ENCODE data around the gene KREMEN2. TPM values are rescaled to one million over a fixed set of nuclear protein-coding genes. Genes with fewer than 3 reads are reported as not detected.
A peak's percentile ranks its signal among the peaks of the same experiment; 100 is the strongest.
"Not testable (repeated sequence)": the region's sequence is repeated elsewhere in the genome, so short reads cannot be mapped to it uniquely, and the experiment has no call there.

The KREMEN2 gene, protein sequence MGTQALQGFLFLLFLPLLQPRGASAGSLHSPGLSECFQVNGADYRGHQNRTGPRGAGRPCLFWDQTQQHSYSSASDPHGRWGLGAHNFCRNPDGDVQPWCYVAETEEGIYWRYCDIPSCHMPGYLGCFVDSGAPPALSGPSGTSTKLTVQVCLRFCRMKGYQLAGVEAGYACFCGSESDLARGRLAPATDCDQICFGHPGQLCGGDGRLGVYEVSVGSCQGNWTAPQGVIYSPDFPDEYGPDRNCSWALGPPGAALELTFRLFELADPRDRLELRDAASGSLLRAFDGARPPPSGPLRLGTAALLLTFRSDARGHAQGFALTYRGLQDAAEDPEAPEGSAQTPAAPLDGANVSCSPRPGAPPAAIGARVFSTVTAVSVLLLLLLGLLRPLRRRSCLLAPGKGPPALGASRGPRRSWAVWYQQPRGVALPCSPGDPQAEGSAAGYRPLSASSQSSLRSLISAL
- 10 to 100 TPM in 2 of 10 donors, 1 to 10 TPM in 8; 1.7 to 27.6 (median 5.6) TPM for polyA plus RNA-seq (ENCODE audit: insufficient read length in 10 of 10)
- long read RNA-seq, donor 1, partial matches to known transcripts: 0 of 2 reads
- long read RNA-seq, donor 1, other reads (novel, unspliced or antisense): 0 of 2 reads
- long read RNA-seq, donor 2, partial matches to known transcripts: 0 of 3 reads
- long read RNA-seq, donor 2, other reads (novel, unspliced or antisense): 0 of 3 reads
- long read RNA-seq, donor 3: 0 reads
- long read RNA-seq, donor 4, partial matches to known transcripts: 0 of 3 reads
- long read RNA-seq, donor 4, other reads (novel, unspliced or antisense): 0 of 3 reads
- long read RNA-seq, donor 5, partial matches to known transcripts: 0 of 1 reads
- long read RNA-seq, donor 5, other reads (novel, unspliced or antisense): 0 of 1 reads
- long read RNA-seq, donor 6, partial matches to known transcripts: 0 of 5 reads
- long read RNA-seq, donor 6, other reads (novel, unspliced or antisense): 0 of 5 reads
- long read RNA-seq, donor 7: 0 reads
- long read RNA-seq, donor 8, transcript KREMEN2-201 (9 exons, 2,326 nt): major isoform, 8 of 11 reads
- long read RNA-seq, donor 8, partial matches to known transcripts: 0 of 11 reads
- long read RNA-seq, donor 8, other reads (novel, unspliced or antisense): 0 of 11 reads
- long read RNA-seq, donor 9: 0 reads

DNA sequence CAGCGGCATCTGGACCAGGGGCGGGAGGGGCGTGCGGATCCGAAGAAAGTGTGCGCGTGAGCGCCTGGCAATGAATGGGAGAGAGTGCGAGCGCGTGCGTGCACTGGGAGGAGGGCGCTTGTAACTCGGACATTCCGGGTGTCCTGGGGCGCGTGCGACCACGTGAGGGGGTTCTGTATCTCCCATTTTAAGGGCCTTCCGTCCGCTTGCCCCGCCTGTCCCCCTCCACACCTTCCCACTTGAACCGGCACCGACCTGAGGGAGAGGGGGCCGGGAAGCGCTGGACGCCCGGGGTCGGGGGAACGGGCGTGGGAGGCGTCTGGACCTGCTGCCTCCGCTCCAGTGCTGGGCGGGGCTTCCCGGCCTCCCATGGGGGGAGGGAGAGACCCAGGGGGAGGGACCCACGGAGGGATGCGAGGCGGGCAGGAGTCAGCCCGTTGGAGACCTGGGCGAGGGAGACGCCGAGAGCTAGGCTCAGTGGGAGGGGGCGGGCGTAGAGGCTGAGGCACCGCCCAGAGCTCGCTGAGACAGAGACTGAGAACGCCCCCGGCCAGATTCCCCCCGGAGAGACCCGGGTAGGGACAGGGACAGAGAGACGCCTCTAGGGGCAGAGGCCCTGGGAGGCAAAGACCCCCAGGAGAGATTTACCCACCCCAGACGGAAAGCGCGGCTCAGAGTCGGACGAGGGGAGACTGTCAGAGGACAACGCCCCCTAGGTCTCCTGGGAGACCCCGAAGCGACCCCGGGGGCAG lies at the start of gene KREMEN2:
TSS of gene KREMEN2 (plus strand) at position 553 of the 752 bp plus-strand sequence. CDS start 246 bp downstream, outside the sequence.
- DNase-seq: no peak

DNA sequence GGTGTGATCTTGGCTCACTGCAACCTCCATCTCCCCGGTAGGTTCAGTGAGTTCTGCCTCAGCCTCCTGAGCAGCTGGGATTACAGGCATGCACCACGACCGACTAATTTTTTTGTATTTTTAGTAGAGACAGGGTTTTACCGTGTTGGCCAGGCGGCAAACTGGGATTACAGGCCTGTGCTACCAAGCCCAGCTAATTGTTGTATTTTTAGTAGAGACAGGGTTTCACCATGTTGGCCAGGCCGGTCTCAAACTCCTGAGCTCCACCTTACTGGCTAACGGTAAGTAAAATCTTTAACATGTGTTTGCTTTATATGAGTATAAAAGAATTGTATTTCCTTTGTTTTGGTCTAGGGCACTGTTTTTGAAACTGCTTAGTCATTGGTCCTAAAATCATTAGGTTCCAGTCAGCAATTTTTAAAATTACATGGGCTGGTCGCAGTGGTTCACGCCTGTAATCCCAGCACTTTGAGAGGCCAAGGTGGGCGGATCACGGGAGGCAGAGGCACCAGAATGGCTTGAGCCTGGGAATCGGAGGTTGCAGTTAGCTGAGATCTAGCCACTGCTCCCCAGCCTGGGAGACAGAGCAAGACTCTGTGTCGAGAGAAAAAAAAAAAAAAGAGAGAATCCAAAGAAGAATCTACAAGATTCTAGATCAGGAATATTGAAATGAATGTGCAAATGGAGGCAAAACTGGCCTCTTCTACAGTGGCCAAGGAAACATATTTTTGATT lies 48.7 kb upstream of the KREMEN2 start:
- no peak for DNase-seq

GRCh38 chr16:2919511-2920255 lies 44.4 kb upstream of the KREMEN2 start:
- peak; percentile 60 to 88 (median 73) for DNase-seq

DNA sequence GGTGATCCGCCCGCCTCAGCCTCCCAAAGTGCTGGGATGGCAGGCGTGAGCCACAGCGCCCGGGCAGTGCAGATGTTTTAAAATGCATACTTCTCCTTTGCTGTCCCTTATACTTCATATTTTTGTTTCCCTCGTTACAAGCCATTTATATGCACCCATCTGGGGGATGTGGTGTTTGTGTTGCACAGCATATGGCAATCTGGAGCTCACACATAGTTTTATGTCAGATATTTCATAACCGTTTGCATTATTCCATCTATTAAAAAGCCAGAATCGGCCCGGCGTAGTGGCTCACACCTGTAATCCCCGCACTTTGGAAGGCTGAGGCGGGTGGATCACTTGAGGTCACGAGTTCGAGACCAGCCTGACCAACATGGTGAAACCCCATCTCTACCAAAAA lies 40.6 kb upstream of the KREMEN2 start:
- DNase-seq: no peak

DNA sequence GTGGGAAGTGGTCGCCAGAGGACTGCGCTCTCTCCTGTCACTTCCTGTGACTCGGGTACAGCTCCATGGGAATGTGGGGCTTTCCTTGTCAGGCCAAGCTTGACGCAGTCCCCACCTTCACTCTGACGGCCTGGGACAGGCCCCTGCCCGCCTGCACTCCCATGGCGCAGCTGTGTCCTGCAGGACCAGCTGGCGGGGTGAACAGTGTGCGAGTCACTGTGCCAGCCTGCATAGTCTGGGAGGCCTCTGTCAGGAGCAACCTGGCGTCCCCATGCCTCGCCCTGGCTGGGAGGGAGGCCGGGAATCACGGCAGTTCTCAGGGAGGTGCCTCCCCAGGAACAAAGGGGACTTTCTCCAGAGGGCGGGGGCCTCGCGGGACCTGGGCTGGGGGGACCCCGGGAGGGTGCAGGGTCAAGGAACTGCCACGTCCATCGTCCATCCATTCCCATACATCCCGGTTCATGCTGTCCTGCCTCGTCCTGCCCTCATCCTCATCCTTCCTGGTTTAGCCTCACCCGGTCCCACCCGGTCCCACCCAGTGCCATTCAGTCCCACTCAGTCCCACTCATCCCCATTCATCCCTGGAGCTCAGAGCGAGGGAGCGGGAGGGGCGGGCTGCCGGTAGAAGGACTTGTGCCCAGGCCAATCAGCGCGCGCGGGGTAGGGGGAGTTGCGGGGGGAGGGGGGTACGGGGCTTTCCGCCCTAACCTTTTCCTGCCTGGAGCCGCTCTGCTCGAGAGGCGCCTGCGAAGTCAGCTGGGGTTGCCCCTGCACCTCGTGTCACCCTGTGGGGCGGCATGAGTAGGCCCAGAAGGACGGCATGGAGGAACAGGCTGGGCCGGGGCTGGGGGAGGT lies 38.9 kb upstream of the KREMEN2 start:
- no peak for DNase-seq

- DNase-seq: no peak
Observed at GRCh38 chr16:2925951-2926649, 38.0 kb upstream of the KREMEN2 start.

- no peak for DNase-seq
Observed at GRCh38 chr16:2926650-2926999, 37.5 kb upstream of the KREMEN2 start.

- DNase-seq: peak; percentile 82 to 90 (median 87)
Observed at GRCh38 chr16:2927010-2927646, 36.9 kb upstream of the KREMEN2 start.

GRCh38 chr16:2928151-2928550 lies 35.9 kb upstream of the KREMEN2 start:
- not testable (repeated sequence) for DNase-seq

DNA sequence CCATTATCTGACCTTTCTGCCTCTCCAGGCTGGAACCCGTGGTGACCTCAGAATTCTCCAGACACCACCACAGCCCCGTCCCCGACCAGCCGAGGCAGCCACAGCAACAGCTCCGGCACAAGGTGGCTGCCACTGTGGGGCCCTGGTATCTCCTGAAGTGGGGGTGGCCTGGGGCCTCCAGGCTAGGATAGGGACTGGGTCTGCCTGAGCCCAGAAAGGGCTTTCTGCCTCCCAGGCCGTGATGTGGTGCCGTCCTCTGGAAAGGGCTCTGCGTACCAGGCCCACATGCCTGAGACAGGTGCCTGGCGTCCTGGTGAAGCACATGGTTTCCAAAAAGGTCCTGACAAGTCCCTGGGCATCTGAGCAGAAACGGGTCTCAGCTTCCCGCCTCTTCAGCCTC lies 35.3 kb upstream of the KREMEN2 start:
- no peak for DNase-seq

DNA sequence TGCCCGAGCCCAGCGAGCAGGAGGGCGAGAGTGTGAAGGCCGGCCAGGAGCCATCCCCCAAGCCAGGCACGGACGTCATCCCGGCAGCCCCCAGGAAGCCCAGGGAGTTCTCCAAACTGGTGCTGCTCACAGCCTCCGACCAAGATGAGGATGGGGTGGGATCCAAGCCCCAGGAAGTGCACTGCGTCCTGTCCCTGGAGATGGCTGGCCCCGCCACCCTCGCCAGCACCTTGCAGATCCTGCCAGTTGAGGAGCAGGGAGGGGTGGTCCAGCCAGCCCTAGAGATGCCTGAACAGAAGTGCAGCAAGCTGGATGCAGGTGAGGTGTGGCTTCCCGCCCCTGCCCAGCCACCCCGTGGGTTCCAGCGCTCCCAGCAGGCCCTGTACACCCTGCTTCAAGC lies 34.4 kb upstream of the KREMEN2 start:
- DNase-seq: no peak

- no peak for DNase-seq
Observed at GRCh38 chr16:2930236-2930635, 33.8 kb upstream of the KREMEN2 start.

DNA sequence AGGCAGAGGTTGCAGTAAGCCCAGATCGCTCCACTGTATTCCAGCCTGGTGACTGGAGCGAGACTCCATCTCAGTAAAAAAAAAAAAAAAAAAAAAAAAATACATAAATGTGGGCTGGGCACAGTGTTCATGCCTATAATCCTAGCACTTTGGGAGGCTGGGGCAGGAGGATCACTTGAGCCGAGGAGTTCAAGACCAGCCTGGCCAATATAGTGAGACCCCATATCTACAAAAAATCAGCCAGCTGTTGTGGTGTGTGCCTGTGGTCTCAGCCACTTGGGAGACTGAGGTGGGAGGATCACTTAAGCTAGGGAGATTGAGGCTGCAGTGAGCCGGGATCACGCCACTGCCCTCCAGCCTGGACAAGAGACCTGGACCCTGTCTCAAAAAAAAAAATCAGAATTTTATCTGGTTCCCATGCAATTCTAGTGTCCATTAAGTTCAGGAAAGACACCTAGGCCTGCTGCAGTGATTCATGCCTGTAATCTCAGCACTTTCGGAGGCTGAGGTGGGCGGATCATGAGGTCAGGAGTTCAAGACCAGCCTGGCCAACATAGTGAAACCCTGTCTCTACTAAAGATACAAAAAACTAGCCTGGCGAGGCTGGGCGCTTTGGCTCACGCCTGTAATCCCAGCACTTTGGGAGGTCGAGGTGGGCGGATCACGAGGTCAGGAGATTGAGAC lies 32.7 kb upstream of the KREMEN2 start:
- not testable (repeated sequence) for DNase-seq

- DNase-seq: no peak
Observed at GRCh38 chr16:2933136-2933535, 30.9 kb upstream of the KREMEN2 start.

DNA sequence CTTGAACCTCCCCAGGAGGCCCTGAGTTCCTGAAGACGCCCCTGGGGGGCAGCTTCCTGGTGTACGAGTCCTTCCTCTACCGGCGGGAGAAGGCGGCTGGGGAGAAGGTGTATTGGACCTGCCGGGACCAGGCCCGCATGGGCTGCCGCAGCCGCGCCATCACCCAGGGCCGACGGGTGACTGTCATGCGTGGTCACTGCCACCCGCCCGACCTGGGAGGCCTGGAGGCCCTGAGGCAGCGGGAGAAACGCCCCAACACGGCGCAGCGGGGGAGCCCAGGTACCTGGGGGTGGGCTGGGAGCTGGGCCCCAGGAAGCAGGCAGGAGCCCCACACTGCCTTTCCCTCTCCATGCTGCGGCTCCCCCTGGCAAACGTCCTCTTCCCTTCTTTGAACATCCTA lies 30.4 kb upstream of the KREMEN2 start:
- no peak for DNase-seq

DNA sequence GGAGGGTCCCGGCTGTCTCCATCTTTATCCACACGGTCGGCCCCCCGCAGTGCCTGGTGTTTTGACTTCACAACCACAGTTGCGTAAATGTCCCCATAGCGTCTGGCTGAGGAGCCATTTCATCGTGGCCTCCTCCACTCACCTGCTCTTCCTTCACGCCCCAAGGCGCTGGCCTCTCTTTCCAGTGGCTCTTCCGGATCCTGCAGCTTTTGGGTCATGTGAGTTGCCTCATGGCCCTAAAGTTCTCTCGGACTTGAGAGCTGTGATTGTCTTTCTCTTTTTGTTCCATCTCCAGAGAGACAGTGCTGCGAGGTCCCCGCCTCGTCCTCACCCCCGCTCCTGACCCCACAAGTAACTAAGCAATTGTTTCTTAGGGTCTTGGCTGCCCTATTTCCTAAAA lies 29.6 kb upstream of the KREMEN2 start:
- DNase-seq: no peak

GRCh38 chr16:2936436-2937011 lies 27.6 kb upstream of the KREMEN2 start:
- no peak for DNase-seq
